Ishikawa (cell line): Measurements from ENCODE around the gene PRDM7.

Source experiments
- EP300 ChIP-seq: IDR thresholded peaks from 2 replicates; pipeline ENCODE4 v1.6.1; 2012; ENCODE audit warnings: borderline replicate concordance
- NFIC ChIP-seq: IDR thresholded peaks from 2 replicates; pipeline ENCODE4 v1.6.1; 2012
- RAD21 ChIP-seq: IDR thresholded peaks from 2 replicates; pipeline ENCODE4 v1.6.1; 2012; ENCODE audit warnings: low read depth
- TAF1 ChIP-seq: IDR thresholded peaks from 2 replicates; pipeline ENCODE4 v1.6.1; 2012; ENCODE audit warnings: low read depth, mild to moderate bottlenecking
- YY1 ChIP-seq: IDR thresholded peaks from 2 replicates; pipeline ENCODE4 v1.6.1; 2012; ENCODE audit warnings: low read depth
- TF ChIP-seq, protein P1 (sequence below): IDR thresholded peaks from 2 replicates; pipeline ENCODE4 v1.6.1; 2012
- TF ChIP-seq, protein P2 (sequence below): IDR thresholded peaks from 2 replicates; pipeline ENCODE4 v1.6.1; 2012; ENCODE audit warnings: low read depth, mild to moderate bottlenecking

DNA sequence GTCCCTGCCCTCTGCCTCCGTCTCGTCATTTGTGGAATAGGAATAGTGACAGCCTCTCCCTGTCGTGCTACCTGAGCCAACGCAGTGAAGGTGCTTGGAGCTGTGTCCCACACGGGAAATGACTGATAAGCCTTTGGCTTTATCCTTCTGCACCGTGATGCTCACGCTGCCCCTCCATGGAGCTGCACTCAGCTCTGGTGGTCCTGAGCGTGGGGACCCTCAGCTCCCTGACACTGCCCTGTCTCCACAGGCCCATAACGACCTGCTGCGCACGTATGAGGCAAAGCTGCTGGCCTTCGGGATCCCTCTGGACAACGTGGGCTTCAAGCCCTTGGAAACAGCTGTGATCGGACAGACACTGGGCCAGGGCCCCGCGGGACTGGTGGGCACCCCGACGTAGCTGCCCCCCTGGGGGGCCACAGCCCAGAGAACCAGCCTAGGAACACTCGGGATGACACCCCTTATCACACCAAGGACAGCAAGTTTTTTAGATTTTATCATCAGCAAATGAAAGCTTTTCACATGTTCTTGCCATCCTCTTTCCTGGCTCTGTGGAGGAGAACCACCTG lies 34.1 kb downstream of the PRDM7 start:
- no peak for TF ChIP-seq YY1
- no peak for TF ChIP-seq EP300
- TF ChIP-seq, protein P1, sequence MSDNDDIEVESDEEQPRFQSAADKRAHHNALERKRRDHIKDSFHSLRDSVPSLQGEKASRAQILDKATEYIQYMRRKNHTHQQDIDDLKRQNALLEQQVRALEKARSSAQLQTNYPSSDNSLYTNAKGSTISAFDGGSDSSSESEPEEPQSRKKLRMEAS, result no peak
- no peak for TF ChIP-seq TAF1
- TF ChIP-seq RAD21, result no peak
- no peak for TF ChIP-seq NFIC
- TF ChIP-seq, protein P2, sequence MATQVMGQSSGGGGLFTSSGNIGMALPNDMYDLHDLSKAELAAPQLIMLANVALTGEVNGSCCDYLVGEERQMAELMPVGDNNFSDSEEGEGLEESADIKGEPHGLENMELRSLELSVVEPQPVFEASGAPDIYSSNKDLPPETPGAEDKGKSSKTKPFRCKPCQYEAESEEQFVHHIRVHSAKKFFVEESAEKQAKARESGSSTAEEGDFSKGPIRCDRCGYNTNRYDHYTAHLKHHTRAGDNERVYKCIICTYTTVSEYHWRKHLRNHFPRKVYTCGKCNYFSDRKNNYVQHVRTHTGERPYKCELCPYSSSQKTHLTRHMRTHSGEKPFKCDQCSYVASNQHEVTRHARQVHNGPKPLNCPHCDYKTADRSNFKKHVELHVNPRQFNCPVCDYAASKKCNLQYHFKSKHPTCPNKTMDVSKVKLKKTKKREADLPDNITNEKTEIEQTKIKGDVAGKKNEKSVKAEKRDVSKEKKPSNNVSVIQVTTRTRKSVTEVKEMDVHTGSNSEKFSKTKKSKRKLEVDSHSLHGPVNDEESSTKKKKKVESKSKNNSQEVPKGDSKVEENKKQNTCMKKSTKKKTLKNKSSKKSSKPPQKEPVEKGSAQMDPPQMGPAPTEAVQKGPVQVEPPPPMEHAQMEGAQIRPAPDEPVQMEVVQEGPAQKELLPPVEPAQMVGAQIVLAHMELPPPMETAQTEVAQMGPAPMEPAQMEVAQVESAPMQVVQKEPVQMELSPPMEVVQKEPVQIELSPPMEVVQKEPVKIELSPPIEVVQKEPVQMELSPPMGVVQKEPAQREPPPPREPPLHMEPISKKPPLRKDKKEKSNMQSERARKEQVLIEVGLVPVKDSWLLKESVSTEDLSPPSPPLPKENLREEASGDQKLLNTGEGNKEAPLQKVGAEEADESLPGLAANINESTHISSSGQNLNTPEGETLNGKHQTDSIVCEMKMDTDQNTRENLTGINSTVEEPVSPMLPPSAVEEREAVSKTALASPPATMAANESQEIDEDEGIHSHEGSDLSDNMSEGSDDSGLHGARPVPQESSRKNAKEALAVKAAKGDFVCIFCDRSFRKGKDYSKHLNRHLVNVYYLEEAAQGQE, result no peak
